Measurements from ENCODE around the gene FKRP.
"Not testable (repeated sequence)": the region's sequence is repeated elsewhere in the genome, so short reads cannot be mapped to it uniquely, and the experiment has no call there.

Gene FKRP

GRCh38 chr19:46760363-46760762 is 14.5 kb downstream of the FKRP start:
- no peak for TF ChIP-seq CTCF (IDR thresholded peaks at IDR 0.05; ENCODE audit: insufficient read depth, missing control alignments)
- no peak for DNase-seq (ENCODE audit: insufficient read length, low spot score)
- FAIRE-seq = no peak

GRCh38 chr19:46760897-46761296 is 15.0 kb downstream of the FKRP start:
- not testable (repeated sequence) for DNase-seq (ENCODE audit: insufficient read length, low spot score); FAIRE-seq

GRCh38 chr19:46761418-46761831 is 15.6 kb downstream of the FKRP start:
- DNase-seq (ENCODE audit: insufficient read length, low spot score) (no peak), FAIRE-seq (no peak)
- TF ChIP-seq CTCF (IDR thresholded peaks at IDR 0.05; ENCODE audit: insufficient read depth, missing control alignments) = no peak

GRCh38 chr19:46762245-46762890 is 16.5 kb downstream of the FKRP start:
- FAIRE-seq = no peak
- no peak for TF ChIP-seq CTCF (IDR thresholded peaks at IDR 0.05; ENCODE audit: insufficient read depth, missing control alignments)
- no peak for DNase-seq (ENCODE audit: insufficient read length, low spot score)

GRCh38 chr19:46764817-46765291 is 19.0 kb downstream of the FKRP start:
- no peak for TF ChIP-seq CTCF (IDR thresholded peaks at IDR 0.05; ENCODE audit: insufficient read depth, missing control alignments)
- no peak for DNase-seq (ENCODE audit: insufficient read length, low spot score)
- no peak for FAIRE-seq

- FAIRE-seq (no peak), DNase-seq (ENCODE audit: insufficient read length, low spot score) (no peak)
- peak; percentile 62 for TF ChIP-seq CTCF (IDR thresholded peaks at IDR 0.05; ENCODE audit: insufficient read depth, missing control alignments)
Measured at GRCh38 chr19:46766569-46767317, 20.9 kb downstream of the FKRP start.

GRCh38 chr19:46768746-46769145 is 22.9 kb downstream of the FKRP start:
- FAIRE-seq; DNase-seq (ENCODE audit: insufficient read length, low spot score): not testable (repeated sequence)

Measured in D721Med (cell line).